ENCODE results near the gene PTPRQ. TPM values are rescaled to one million over a fixed set of nuclear protein-coding genes. Genes with fewer than 3 reads are reported as not detected.
A peak's percentile ranks its signal among the peaks of the same experiment; 100 is the strongest.

Gene PTPRQ, protein sequence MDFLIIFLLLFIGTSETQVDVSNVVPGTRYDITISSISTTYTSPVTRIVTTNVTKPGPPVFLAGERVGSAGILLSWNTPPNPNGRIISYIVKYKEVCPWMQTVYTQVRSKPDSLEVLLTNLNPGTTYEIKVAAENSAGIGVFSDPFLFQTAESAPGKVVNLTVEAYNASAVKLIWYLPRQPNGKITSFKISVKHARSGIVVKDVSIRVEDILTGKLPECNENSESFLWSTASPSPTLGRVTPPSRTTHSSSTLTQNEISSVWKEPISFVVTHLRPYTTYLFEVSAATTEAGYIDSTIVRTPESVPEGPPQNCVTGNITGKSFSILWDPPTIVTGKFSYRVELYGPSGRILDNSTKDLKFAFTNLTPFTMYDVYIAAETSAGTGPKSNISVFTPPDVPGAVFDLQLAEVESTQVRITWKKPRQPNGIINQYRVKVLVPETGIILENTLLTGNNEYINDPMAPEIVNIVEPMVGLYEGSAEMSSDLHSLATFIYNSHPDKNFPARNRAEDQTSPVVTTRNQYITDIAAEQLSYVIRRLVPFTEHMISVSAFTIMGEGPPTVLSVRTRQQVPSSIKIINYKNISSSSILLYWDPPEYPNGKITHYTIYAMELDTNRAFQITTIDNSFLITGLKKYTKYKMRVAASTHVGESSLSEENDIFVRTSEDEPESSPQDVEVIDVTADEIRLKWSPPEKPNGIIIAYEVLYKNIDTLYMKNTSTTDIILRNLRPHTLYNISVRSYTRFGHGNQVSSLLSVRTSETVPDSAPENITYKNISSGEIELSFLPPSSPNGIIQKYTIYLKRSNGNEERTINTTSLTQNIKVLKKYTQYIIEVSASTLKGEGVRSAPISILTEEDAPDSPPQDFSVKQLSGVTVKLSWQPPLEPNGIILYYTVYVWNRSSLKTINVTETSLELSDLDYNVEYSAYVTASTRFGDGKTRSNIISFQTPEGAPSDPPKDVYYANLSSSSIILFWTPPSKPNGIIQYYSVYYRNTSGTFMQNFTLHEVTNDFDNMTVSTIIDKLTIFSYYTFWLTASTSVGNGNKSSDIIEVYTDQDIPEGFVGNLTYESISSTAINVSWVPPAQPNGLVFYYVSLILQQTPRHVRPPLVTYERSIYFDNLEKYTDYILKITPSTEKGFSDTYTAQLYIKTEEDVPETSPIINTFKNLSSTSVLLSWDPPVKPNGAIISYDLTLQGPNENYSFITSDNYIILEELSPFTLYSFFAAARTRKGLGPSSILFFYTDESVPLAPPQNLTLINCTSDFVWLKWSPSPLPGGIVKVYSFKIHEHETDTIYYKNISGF (N-terminal part only)
- 5.3 and 5.4 TPM in 2 replicates for total RNA-seq

DNA sequence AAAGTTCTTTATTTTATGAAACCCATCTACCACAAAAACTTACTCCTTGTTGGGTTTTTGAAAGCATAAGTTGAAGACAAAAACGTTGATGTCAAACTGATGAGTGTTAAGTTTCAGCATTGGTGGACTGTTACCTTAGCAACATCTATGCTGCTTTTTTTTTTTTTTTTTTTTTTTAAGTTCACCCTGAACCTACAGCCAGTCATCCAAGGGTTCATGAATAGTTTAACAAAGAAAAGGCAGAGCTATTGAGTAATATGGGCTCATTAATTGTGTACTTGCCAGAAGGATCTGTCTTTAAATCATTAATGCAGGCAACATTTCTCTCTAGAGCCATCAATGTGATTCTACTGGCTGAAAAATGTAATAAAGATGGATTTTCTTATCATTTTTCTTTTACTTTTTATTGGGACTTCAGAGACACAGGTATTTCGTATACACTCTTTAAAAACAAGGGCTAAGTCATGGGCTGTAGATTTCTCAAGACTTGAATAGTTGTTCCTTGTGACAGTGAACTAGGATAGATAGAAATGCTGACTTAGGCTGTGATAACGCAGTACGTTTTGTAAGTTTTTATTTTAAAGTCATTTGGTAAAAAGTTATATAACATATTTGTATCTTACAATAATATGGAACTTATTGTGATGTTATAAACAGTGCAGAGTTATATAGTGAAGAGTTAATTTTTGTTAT is at the start of gene PTPRQ:
TSS of gene PTPRQ (plus strand) at position 262 of the 693 bp plus-strand sequence. CDS start at position 373, 111 bp downstream.
- Histone ChIP-seq H2AFZ (ENCODE audit: low read length) (peak within 1 kb of the TSS; percentile 14), H3K4me2 (ENCODE audit: insufficient read depth, low read length) (peak within 1 kb of the TSS; percentile 46), H3K79me2 (ENCODE audit: insufficient read depth, low read length) (peaks cover 7% of the 10 kb centered on the region), H3K36me3 (ENCODE audit: insufficient read depth, low read length) (no peaks in the 10 kb centered on the region), H4K20me1 (ENCODE audit: insufficient read depth, low read length) (no peaks in the 10 kb centered on the region), H3K27me3 (ENCODE audit: insufficient read depth, low read length) (no peaks in the 10 kb centered on the region), H3K9me3 (ENCODE audit: low read depth, low read length) (no peaks in the 10 kb centered on the region), H3K27ac (ENCODE audit: low read depth, low read length) (peak within 1 kb of the TSS; percentile 60), H3K4me3 (ENCODE audit: insufficient read depth, low read length) (peak within 1 kb of the TSS; percentile 24), H3K4me1 (ENCODE audit: insufficient read depth, low read length) (peaks cover 57% of the 10 kb centered on the region)
- TF ChIP-seq, protein P1, sequence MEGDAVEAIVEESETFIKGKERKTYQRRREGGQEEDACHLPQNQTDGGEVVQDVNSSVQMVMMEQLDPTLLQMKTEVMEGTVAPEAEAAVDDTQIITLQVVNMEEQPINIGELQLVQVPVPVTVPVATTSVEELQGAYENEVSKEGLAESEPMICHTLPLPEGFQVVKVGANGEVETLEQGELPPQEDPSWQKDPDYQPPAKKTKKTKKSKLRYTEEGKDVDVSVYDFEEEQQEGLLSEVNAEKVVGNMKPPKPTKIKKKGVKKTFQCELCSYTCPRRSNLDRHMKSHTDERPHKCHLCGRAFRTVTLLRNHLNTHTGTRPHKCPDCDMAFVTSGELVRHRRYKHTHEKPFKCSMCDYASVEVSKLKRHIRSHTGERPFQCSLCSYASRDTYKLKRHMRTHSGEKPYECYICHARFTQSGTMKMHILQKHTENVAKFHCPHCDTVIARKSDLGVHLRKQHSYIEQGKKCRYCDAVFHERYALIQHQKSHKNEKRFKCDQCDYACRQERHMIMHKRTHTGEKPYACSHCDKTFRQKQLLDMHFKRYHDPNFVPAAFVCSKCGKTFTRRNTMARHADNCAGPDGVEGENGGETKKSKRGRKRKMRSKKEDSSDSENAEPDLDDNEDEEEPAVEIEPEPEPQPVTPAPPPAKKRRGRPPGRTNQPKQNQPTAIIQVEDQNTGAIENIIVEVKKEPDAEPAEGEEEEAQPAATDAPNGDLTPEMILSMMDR (IDR thresholded peaks at IDR 0.05; ENCODE audit: extremely low read depth, low read depth, low read length) = no peak
- DNase-seq (ENCODE audit: insufficient read length, low spot score, missing footprints) = no peak

DNA sequence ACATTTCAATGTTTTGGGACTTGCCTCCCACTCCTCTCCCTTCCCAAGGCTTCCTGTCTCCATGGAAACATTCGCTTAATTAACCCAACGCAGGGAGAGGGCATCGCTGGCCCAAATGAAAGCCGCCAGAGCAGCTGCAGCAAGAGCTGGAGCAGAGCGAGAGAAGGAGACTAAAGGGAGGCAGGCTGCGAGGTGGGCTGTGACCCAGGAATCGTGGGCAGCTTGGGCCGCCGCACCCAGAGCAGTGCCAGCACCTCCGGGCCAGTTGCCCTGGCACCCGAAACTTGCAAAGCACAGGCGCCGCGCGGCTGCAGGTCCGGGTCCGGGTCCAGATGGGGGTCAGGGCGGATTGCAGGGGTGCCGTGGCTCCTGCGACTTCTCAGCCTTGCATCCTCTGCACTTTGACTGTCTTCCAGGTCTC is 43.5 kb upstream of the PTPRQ start:
- Histone ChIP-seq H3K4me3 (ENCODE audit: insufficient read depth, low read length) (peak overlapping the region; percentile 73), H3K4me2 (ENCODE audit: insufficient read depth, low read length) (peak overlapping the region; percentile 84), H3K27ac (ENCODE audit: low read depth, low read length) (no peak overlapping the region), H3K9me3 (ENCODE audit: low read depth, low read length) (no peaks in the 10 kb centered on the region), H3K4me1 (ENCODE audit: insufficient read depth, low read length) (peaks cover 3% of the 10 kb centered on the region), H3K27me3 (ENCODE audit: insufficient read depth, low read length) (no peaks in the 10 kb centered on the region), H3K79me2 (ENCODE audit: insufficient read depth, low read length) (no peaks in the 10 kb centered on the region), H3K36me3 (ENCODE audit: insufficient read depth, low read length) (no peaks in the 10 kb centered on the region), H2AFZ (ENCODE audit: low read length) (peak overlapping the region; percentile 83), H4K20me1 (ENCODE audit: insufficient read depth, low read length) (no peaks in the 10 kb centered on the region)
- DNase-seq (ENCODE audit: insufficient read length, low spot score, missing footprints) = peak; percentile 66
- TF ChIP-seq, protein P1 (IDR thresholded peaks at IDR 0.05; ENCODE audit: extremely low read depth, low read depth, low read length) = no peak

DNA sequence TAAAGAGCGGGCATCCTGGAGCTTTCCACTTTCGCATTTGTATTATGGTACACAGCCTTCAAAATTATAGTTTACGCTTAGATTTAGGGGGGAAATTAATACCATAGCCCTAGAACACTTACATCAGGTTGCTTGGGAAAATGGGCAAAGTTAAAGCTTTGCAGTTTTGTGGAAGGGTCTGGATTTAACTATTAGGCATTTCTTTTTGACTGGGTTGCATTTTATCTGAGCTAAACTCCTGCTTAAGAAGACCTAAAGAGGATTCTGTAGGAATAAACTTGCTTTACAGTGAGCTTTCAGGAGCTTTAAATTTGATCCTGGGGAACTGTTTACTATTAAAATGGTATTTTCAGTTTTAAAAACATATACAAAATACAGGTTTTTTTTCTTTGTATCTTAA is 42.8 kb upstream of the PTPRQ start:
- peak overlapping the region; percentile 83 for H2AFZ ChIP-seq (ENCODE audit: low read length)
- no peak overlapping the region for H3K27ac ChIP-seq (ENCODE audit: low read depth, low read length)
- peak overlapping the region; percentile 84 for H3K4me2 ChIP-seq (ENCODE audit: insufficient read depth, low read length)
- no peaks in the 10 kb centered on the region for H3K9me3 ChIP-seq (ENCODE audit: low read depth, low read length)
- H3K36me3 ChIP-seq (ENCODE audit: insufficient read depth, low read length) = no peaks in the 10 kb centered on the region
- H3K79me2 ChIP-seq (ENCODE audit: insufficient read depth, low read length) = no peaks in the 10 kb centered on the region
- H4K20me1 ChIP-seq (ENCODE audit: insufficient read depth, low read length) = no peaks in the 10 kb centered on the region
- H3K4me1 ChIP-seq (ENCODE audit: insufficient read depth, low read length) = peaks cover 3% of the 10 kb centered on the region
- H3K4me3 ChIP-seq (ENCODE audit: insufficient read depth, low read length) = peak overlapping the region; percentile 73
- DNase-seq (ENCODE audit: insufficient read length, low spot score, missing footprints) = no peak
- no peaks in the 10 kb centered on the region for H3K27me3 ChIP-seq (ENCODE audit: insufficient read depth, low read length)
- TF ChIP-seq, protein P1 (IDR thresholded peaks at IDR 0.05; ENCODE audit: extremely low read depth, low read depth, low read length) = no peak
